Measurements from ENCODE around the gene CYB561D1. TPM values are rescaled to one million over a fixed set of nuclear protein-coding genes. Genes with fewer than 3 reads are reported as not detected.

CYB561D1 gene
- polyA plus RNA-seq, 1 donor, result 11.1 TPM

GRCh38 chr1:109546311-109547109 lies 52.6 kb downstream of the CYB561D1 start:
- peak; percentile 87 for DNase-seq (ENCODE audit: low read depth)

- no peak for DNase-seq (ENCODE audit: low read depth)
Measured at GRCh38 chr1:109547463-109548320, 53.8 kb downstream of the CYB561D1 start.

GRCh38 chr1:109548321-109549267 lies 54.7 kb downstream of the CYB561D1 start, which contains the start of gene GNAI3:
Gene GNAI3, plus strand, starts transcription at chr1:109548615. Its CDS starts 106 bp downstream, at chr1:109548721.
- peak; percentile 95 for DNase-seq (ENCODE audit: low read depth)

Other genes starting within 250 kb of the CYB561D1 start
- gene CELSR2, start 244.6 kb upstream of the CYB561D1 start, polyA plus RNA-seq (ENCODE audit: insufficient read length), result 3.3 TPM
- 11.9 TPM for gene PSRC1, start 210.9 kb upstream of the CYB561D1 start, polyA plus RNA-seq (ENCODE audit: insufficient read length)
- gene MYBPHL, start 187.1 kb upstream of the CYB561D1 start, polyA plus RNA-seq (ENCODE audit: insufficient read length), result 1.2 TPM
- gene SORT1, start 96.2 kb upstream of the CYB561D1 start, polyA plus RNA-seq (ENCODE audit: insufficient read length), result 30.7 TPM
- 65.7 TPM for gene PSMA5, start 67.6 kb upstream of the CYB561D1 start, polyA plus RNA-seq (ENCODE audit: insufficient read length)
- gene SYPL2, start 27.5 kb upstream of the CYB561D1 start, polyA plus RNA-seq (ENCODE audit: insufficient read length), result 304 TPM
- 38.9 TPM for gene ATXN7L2, start 10.2 kb upstream of the CYB561D1 start, polyA plus RNA-seq (ENCODE audit: insufficient read length)
- gene AMIGO1, start 15.6 kb downstream of the CYB561D1 start, polyA plus RNA-seq (ENCODE audit: insufficient read length), result 12.9 TPM
- 1.6 TPM for gene GPR61, start 45.8 kb downstream of the CYB561D1 start, polyA plus RNA-seq (ENCODE audit: insufficient read length)
- 6.7 TPM for gene GNAI3, start 54.5 kb downstream of the CYB561D1 start, polyA plus RNA-seq (ENCODE audit: insufficient read length)
- gene GNAT2, start 125.5 kb downstream of the CYB561D1 start, polyA plus RNA-seq (ENCODE audit: insufficient read length), result not detected
- gene AMPD2, start 125.7 kb downstream of the CYB561D1 start, polyA plus RNA-seq (ENCODE audit: insufficient read length), result 33.8 TPM
- 25.1 TPM for gene GSTM4, start 162.0 kb downstream of the CYB561D1 start, polyA plus RNA-seq (ENCODE audit: insufficient read length)
- gene GSTM2, start 174.0 kb downstream of the CYB561D1 start, polyA plus RNA-seq (ENCODE audit: insufficient read length), result 190 TPM
- gene GSTM1, start 193.7 kb downstream of the CYB561D1 start, polyA plus RNA-seq (ENCODE audit: insufficient read length), result 79.2 TPM
- 16.6 TPM for gene GSTM5, start 218.2 kb downstream of the CYB561D1 start, polyA plus RNA-seq (ENCODE audit: insufficient read length)
- gene GSTM3, start 246.9 kb downstream of the CYB561D1 start, polyA plus RNA-seq (ENCODE audit: insufficient read length), result 40.6 TPM